Measurements from ENCODE around the gene UBE2E3.
"Not testable (repeated sequence)": the region's sequence is repeated elsewhere in the genome, so short reads cannot be mapped to it uniquely, and the experiment has no call there.

DNA sequence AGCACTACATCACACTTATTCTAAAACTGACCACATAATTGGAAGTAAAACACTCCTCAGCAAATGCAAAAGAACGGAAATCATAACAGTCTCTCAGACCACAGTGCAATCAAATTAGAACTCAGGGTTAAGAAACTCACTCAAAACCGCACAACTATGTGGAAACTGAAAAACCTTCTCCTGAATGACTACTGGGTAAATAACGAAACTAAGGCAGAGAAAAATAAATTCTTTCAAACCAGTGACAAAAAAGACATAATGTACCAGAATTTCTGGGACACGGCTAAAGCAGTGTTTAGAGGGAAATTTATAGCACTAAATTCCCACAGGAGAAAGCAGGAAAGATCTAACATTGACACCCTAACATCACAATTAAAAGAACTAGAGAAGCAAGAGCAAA, 111.5 kb downstream of the UBE2E3 start:
- TF ChIP-seq, protein P1, sequence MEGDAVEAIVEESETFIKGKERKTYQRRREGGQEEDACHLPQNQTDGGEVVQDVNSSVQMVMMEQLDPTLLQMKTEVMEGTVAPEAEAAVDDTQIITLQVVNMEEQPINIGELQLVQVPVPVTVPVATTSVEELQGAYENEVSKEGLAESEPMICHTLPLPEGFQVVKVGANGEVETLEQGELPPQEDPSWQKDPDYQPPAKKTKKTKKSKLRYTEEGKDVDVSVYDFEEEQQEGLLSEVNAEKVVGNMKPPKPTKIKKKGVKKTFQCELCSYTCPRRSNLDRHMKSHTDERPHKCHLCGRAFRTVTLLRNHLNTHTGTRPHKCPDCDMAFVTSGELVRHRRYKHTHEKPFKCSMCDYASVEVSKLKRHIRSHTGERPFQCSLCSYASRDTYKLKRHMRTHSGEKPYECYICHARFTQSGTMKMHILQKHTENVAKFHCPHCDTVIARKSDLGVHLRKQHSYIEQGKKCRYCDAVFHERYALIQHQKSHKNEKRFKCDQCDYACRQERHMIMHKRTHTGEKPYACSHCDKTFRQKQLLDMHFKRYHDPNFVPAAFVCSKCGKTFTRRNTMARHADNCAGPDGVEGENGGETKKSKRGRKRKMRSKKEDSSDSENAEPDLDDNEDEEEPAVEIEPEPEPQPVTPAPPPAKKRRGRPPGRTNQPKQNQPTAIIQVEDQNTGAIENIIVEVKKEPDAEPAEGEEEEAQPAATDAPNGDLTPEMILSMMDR (conservative IDR thresholded peaks at IDR 0.05; ENCODE audit: low read length), result not testable (repeated sequence)
- not testable (repeated sequence) for TF ChIP-seq EZH2phosphoT487 (IDR thresholded peaks at IDR 0.05; ENCODE audit: borderline replicate concordance)

Data from Loucy (cell line).